Measurements from ENCODE around the gene TTLL8.

The TTLL8 gene

GRCh38 chr22:50061141-50061823 is 3.2 kb upstream of the TTLL8 start:
- DNase-seq, result no peak

- no peak for DNase-seq
Measured at GRCh38 chr22:50060441-50061140, 2.5 kb upstream of the TTLL8 start.

DNA sequence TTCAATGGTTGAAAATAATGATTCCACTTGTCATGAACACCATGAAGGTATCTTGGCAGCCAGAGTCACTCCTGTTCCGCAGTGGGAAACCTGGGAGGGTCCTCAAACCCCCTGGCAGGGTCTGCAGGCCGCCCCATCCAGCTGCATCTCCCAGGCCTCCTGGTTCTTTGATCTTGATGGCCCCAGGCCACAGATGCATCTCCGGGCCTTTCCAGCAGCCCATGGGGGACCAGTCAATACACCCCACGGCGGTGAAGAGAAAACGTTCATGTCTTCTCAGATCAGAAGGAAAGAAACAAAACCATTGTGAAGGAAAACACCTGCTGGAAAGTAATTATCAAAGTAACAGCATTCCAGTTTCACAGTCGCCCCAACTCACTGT is 1.8 kb upstream of the TTLL8 start:
- DNase-seq, result no peak

DNA sequence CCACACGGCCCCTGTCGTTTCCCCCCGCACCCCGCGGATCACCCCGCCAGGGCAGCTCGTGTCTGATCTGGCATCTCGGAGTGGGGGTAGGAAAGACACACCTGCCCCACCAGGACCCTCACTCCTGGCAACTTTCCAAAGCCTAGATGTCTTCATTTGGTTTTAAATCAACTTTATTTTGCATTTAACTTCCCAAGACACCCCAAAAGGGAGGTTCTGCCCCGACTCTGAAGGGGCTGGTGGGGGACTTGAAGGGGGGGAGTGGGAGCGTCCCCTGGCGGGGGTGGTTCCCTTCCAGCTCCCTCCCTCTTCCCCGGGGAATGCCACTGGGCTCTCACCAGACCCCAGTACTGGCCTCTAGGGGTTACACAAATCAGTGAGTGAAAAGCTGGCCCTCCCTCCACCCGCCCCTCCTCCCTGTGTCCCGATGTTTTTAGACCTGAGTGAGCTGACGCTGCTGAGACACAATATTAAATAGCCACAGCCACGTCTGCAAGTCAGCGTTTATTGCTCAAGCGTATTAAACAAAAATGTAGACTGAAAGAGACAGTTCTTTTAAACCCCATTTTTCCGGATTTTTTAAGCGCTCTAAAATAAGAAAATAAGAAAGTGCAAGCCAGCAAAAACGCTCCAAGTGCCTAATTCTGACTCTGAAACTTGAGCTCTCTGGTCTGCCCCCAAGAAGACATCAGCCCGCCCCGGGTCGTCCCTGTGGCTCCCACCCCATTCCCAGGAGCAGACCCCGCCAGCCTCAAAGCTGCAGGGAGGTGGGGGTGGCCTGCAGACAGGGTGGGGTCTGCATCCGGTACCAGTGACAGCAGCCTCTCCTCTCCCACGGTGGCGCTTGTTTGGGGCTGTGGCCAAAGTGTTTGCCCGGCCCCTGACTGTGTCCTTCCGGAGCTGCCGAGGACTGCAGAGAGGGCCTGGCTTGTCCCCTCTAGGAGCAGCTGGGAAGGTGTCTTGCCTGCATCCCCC is 1.1 kb upstream of the TTLL8 start:
- DNase-seq, result peak; percentile 89

GRCh38 chr22:50057278-50058060 is 629 bp downstream of the TTLL8 start:
- DNase-seq, result no peak

DNA sequence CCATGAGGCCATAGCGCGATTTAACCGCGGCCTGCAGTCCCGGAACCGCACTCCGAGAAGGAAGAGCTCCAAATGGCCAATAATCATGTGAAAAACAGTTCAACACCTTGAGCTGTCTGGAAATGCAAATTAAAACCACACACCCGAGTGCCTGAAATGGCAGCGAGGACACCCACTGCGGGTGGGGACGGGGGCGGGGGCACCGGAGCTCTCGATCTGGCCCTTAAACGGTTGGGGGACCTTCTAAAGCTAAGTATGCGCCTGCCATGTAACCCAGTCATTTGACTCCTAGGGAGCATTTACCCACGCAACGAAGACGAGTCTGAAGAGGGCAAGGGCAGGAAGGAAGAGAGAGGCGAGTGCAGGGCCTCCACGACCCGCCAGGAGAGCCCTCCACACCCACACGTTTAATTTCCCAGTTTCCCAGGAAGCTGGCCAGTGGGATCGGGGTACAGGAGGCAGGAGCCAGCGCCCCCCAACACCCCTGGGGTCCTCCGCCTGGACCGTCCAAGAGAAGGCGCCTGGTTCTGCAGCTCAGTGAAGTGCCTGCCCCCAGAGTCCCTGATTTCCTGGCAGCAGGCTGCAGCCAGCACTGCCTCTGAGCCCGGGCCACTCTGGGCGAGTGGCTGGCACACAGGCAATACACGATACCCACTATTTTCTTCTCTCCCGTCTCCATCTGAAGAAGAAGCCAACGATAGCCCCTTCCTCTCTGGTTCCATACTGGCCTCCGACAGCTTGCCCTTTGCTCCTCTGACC is 1.7 kb downstream of the TTLL8 start:
- DNase-seq, result no peak

DNA sequence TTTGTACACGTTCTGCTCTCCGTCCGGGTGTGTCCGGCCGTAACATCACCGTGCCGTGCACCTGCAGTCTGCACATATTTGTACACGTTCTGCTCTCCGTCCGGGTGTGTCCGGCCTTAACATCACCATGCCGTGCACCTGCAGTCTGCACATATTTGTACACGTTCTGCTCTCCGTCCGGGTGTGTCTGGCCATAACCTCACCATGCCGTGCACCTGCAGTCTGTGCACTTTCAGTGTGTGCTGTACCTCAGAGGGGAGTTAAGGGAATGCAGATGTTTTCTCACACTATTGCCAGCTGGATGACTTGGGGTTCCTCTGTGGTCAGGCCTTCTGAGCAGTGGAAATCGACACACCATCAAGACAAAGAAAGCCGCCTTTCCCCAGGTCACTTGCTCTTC is 4.2 kb downstream of the TTLL8 start:
- peak; percentile 89 for DNase-seq

GRCh38 chr22:50051930-50052329 is 6.2 kb downstream of the TTLL8 start:
- no peak for DNase-seq

DNA sequence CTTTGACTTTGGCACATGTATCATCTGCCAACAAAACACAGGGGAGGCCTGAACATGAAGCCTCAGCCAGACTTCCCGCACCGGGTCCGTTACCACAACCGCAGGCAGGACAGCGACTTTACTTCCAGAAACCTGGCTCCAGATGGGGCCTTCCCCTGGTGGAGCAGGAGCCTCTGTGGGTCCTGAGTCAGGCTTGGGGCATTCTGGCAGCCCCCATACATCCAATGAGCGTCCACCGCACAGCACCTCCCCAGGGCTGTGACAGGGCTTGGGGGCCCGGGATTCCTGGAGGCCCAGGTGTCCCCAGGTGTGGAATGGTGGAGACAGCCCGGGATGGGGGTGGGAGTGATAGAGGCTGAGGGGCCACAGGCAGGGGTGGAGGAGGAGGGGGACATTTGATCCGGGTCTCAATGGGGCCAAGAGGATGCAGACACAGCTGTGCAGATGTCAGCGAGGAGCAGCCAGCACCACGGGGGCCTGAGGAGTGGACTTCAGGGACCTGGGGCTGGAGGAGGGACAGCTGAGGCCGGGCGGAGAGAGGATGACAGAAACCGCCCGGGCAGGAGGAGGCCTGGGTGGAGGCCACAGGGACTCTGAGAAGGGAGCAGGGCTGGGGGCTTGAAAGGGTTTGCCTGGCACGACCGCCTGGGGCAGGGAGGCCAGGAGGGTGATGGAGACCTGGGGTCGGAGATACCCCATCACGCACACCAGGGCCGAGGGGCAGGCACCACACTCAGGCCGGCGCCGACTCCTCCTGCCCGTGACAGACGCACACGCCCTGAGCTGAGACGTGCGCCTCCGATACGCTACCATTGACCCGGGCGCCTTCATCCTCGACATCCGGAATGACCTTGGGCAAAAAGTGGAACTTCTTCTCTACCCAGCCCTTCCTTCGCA is 8.6 kb downstream of the TTLL8 start:
- no peak for DNase-seq

GRCh38 chr22:50048836-50049235 is 9.3 kb downstream of the TTLL8 start:
- DNase-seq, result no peak

DNA sequence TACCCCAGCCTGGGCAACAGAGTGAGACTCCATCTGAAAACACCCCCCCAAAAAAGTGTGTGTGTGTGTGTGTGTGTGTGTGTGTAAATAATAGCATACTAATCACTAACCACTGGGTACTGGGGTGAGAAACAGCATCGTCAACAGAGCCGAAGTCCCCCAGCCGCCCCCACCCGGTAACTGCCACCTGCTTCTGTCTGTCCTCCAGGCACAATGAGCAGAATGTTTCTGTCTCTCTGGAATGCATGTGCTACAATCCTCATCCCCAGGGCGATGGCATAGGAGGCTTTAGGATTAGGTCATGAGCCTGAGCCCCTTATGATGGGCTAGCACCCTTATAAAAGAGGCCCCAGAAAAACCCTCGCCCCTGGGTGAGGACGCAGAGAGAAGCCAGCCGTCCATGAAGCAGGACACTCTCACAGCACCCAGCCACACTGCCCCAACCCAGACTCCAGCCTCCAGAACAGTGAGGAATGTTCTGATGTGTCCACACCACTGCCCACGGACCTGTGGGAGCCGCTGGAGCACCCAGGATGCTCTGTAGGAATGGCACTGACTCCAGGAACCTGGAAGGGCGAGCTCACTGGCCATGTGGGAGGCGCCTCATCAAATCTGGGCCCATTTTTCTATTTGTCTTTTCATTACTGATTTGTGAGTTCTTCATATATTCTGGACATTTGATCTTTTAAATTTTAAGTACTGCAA is 9.9 kb downstream of the TTLL8 start:
- DNase-seq, result no peak

DNA sequence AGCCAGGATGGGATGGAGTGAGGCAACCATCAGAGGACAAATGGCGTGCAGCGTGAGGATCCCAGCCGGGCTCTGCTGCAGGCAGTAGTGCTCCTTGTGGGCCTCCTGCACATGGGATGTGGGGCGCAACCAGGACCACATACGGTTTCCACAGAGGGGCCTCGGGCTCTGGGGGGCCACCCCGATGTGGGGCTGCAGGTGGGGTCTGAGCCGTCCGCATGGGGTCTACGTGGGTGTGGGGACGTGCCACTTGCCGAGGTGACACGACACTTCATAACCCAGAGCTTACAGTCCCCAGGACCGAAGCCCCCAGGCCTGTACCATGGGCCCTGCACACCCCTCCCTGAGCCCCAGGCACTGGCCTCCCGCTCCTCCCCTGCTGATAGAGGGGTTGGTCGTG is 10.8 kb downstream of the TTLL8 start:
- DNase-seq, result no peak

DNA sequence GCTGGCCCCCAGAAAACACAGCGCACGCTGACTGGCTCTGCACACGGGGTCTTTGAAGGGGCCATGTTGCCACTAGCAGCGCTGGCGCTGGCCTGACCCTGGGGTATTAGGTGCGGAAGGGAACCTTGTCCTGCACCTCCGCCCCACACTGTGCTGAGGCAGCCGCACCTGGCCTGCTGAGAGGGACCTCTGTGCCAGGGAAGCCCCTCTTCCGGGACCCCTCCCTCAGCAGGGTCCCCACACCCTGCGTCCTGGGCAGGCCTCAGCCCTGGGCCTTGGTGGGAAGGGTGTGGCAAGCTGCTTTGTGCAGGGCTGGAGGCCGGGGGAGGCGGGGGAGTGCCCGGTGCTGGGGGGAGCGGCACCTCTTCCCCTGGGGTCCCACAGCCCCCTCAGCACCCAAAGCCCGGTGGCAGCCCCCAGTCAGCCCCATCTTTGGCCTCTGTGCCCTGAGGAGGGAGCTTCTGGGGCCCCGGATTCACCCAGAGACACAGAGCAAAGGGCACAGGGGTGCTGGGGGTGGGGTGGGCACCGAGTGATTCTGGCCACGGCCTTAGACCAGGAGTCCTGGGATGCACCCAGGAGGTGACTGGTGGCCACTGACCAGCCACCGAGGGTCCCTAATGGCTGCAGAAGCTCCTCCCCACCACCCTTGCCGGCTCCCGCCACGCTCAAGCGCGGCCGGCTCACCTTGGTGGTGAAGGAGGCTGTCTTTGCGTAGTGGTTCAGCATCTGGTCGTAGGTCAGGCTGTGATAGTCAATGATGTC is 11.4 kb downstream of the TTLL8 start:
- DNase-seq, result no peak

GRCh38 chr22:50046019-50046415 is 12.1 kb downstream of the TTLL8 start:
- no peak for DNase-seq

GRCh38 chr22:50045211-50046018 is 12.7 kb downstream of the TTLL8 start:
- no peak for DNase-seq

DNA sequence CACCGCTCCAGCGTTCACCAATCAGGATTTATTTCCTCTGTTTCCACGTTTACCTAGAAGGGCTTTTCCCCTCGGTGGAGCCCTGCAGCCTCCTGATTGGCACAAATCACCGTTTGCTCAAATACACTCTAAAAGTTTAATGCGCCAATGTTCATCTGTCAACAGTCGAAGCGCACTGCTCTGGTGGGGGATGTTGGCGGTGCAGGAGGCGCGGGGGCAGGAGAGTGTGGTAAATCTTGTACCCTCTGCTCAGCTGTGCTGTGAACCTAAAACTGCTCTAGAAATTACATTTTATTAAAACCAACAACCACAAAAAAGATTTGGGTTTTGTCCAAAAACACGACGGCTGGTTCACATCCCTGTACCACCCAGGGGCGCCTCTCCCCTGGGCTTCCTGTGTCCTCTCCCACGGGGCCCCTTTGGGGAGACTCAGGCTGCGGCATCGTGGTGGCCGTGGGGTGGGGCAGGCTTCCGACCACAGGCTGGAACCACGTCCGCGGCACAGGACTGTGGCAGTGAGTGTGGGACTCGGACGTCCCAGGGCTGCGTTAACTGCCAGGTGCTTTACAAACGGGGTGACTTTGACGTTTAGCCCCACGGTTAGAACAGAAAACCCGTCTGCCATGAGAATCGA is 13.5 kb downstream of the TTLL8 start:
- no peak for DNase-seq

GRCh38 chr22:50041361-50042065 is 16.6 kb downstream of the TTLL8 start:
- no peak for DNase-seq
